ENCODE measurements around the gene OCRL. TPM values are rescaled to one million over a fixed set of nuclear protein-coding genes. Genes with fewer than 3 reads are reported as not detected.

Gene OCRL
- 15.8 TPM for polyA plus RNA-seq (2012; ENCODE audit: insufficient read depth, insufficient read length, low read depth)

DNA sequence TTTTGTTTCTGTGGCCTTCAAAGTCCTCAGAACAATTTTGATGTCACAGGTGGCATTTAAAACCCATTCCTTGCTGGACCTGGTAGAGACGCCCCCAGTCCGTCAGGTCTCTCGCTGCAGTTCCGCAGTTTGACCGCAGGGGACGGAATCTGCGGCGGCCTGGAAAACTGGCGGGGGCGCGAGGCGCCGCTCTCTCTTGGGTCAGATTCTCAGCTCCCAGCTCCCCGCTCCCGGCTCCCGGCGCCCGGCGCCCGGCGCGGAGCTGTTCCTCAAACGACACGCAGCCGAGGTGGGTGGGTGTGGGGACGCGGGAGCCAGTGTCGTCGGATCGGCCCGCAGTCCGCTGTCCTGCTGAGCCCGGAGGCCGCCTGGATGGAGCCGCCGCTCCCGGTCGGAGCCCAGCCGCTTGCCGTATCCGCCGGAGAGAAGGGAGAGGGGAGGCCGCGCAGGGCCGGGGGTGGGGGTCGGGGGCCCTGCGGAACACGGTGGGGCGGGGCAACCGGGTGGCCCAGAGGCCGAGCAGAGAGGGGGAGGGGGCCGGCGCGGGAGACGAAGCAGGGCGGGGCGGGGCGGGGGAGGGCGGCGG is at the start of gene OCRL:
TSS of gene OCRL (plus strand) at position 192 of the 586 bp plus-strand sequence. CDS start at position 373, 181 bp downstream.
- H3K36me3 ChIP-seq: no peaks in the 10 kb centered on the region
- no peaks in the 10 kb centered on the region for H3K9me3 ChIP-seq
- DNase-seq: peak; percentile 75
- TF ChIP-seq, protein P1, sequence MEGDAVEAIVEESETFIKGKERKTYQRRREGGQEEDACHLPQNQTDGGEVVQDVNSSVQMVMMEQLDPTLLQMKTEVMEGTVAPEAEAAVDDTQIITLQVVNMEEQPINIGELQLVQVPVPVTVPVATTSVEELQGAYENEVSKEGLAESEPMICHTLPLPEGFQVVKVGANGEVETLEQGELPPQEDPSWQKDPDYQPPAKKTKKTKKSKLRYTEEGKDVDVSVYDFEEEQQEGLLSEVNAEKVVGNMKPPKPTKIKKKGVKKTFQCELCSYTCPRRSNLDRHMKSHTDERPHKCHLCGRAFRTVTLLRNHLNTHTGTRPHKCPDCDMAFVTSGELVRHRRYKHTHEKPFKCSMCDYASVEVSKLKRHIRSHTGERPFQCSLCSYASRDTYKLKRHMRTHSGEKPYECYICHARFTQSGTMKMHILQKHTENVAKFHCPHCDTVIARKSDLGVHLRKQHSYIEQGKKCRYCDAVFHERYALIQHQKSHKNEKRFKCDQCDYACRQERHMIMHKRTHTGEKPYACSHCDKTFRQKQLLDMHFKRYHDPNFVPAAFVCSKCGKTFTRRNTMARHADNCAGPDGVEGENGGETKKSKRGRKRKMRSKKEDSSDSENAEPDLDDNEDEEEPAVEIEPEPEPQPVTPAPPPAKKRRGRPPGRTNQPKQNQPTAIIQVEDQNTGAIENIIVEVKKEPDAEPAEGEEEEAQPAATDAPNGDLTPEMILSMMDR (IDR thresholded peaks at IDR 0.05; ENCODE audit: low read depth, low read length): peak; percentile 63
- H3K27me3 ChIP-seq: no peaks in the 10 kb centered on the region
- peak within 1 kb of the TSS; percentile 67 for H3K4me3 ChIP-seq (ENCODE audit: low read depth, low read length)
- no peaks in the 10 kb centered on the region for H3K4me1 ChIP-seq

DNA sequence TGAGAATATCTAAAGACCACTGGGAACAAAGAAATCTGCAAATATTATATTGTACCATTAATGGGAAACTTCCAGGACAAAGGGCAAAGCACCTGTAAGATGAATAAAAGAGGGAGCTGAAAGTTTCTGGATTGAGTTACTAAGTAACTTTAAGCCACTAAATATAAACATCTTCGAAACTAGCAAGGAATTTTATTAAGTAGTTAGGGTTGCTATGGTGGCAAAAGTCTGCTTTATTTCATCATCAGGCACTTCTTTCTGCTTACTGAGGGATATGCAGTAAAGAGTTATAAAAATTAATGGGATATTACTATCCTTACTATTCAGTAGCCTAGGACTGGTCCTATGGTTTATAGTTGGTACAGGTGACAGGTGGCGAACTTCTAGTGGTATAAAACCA is 49.7 kb upstream of the OCRL start:
- TF ChIP-seq, protein P1 (IDR thresholded peaks at IDR 0.05; ENCODE audit: low read depth, low read length): no peak
- no peaks in the 10 kb centered on the region for H3K27me3 ChIP-seq
- no peaks in the 10 kb centered on the region for H3K36me3 ChIP-seq
- H3K9me3 ChIP-seq: no peaks in the 10 kb centered on the region
- no peak overlapping the region for H3K4me3 ChIP-seq (ENCODE audit: low read depth, low read length)
- H3K4me1 ChIP-seq: no peaks in the 10 kb centered on the region
- DNase-seq: no peak

DNA sequence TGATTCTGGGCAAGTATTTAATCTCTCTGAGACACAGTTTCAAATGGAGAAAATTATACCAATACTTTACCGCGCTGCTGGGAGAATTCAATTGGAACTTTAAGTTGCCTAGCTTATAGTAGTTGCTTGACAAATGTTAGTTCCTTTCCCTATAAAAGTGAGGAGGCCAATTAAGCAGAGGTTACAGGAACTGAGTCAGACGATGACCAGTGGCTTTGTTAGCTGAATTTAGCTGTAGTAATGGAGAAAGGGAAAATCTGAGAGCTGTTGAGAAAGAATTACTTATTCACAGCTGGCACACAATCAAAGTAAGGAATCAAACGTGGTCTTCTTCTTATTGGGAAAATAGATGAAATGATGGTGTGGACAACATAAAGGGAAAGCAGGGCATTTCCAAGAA is 46.4 kb upstream of the OCRL start:
- TF ChIP-seq, protein P1 (IDR thresholded peaks at IDR 0.05; ENCODE audit: low read depth, low read length): no peak
- Histone ChIP-seq H3K4me1 (no peaks in the 10 kb centered on the region), H3K27me3 (no peaks in the 10 kb centered on the region), H3K4me3 (ENCODE audit: low read depth, low read length) (no peak overlapping the region), H3K36me3 (no peaks in the 10 kb centered on the region), H3K9me3 (no peaks in the 10 kb centered on the region)
- no peak for DNase-seq

DNA sequence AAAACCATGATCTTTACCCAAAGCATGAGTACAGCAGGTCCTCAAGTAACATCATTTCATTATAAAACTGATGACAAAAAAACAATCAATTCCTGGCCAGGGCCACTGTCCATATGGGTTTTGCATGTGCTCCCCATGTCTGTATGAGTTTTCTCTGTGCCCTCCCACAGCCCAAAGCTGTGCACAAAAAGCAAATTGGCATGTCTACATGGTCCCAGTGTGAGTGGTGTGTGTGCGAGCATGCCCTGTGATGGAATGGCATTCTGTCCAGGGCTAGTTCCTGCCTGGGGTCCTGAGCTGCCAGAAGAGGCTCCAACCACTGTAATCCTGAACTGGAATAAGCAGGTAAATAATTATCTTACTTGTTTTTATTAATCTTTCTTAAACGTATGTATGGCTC is 45.2 kb upstream of the OCRL start:
- Histone ChIP-seq H3K36me3 (no peaks in the 10 kb centered on the region), H3K27me3 (no peaks in the 10 kb centered on the region), H3K4me3 (ENCODE audit: low read depth, low read length) (no peak overlapping the region), H3K4me1 (no peaks in the 10 kb centered on the region), H3K9me3 (no peaks in the 10 kb centered on the region)
- DNase-seq: no peak
- TF ChIP-seq, protein P1 (IDR thresholded peaks at IDR 0.05; ENCODE audit: low read depth, low read length): no peak

DNA sequence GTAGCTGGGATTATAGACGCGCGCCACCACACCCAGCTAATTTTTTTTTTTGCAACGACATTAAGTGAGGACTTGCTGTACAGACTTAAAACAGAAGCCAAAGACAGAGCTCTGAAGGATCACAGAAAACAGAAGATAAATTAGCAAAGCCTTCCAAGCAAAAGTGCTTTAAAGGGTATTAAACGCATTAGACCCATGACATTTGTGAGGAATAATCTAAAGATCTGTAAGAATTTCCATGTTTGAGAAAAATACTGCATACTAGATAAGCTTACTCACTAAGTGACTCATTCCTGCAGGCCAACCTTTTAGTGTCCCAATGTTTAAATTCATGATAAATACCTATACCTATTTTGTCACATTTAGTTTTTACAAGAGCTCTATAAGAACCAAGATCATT is 44.2 kb upstream of the OCRL start:
- no peak for DNase-seq
- no peaks in the 10 kb centered on the region for H3K9me3 ChIP-seq
- H3K4me1 ChIP-seq: no peaks in the 10 kb centered on the region
- H3K4me3 ChIP-seq (ENCODE audit: low read depth, low read length): no peak overlapping the region
- H3K27me3 ChIP-seq: no peaks in the 10 kb centered on the region
- H3K36me3 ChIP-seq: no peaks in the 10 kb centered on the region
- TF ChIP-seq, protein P1 (IDR thresholded peaks at IDR 0.05; ENCODE audit: low read depth, low read length): no peak

DNA sequence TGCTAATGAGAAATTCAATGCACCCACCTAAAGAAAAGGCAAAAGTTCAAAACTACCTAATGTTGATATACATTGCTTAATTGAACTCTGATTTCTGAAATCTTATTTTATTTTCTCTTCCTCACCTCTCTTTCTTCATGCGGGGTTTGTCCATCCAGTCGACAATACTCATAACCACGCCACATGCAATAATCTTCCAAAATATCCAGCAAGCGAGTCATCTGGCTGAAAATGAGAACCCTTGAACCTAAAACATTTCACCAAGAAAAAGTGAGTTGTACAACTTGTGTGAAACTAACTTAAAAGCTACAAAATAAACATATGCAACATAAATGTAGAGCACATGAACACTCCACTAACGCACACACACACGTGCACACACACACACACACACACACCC is 43.4 kb upstream of the OCRL start:
- H3K4me1 ChIP-seq: no peaks in the 10 kb centered on the region
- no peak for DNase-seq
- no peaks in the 10 kb centered on the region for H3K27me3 ChIP-seq

More for the DNA sequence above, 43.4 kb upstream of the OCRL start:
- Histone ChIP-seq H3K36me3 (no peaks in the 10 kb centered on the region), H3K4me3 (ENCODE audit: low read depth, low read length) (no peak overlapping the region), H3K9me3 (no peaks in the 10 kb centered on the region)
- TF ChIP-seq, protein P1 (IDR thresholded peaks at IDR 0.05; ENCODE audit: low read depth, low read length): no peak
